ENCODE measurements around the gene HDAC9. TPM values are rescaled to one million over a fixed set of nuclear protein-coding genes. Genes with fewer than 3 reads are reported as not detected.
A peak's percentile ranks its signal among the peaks of the same experiment; 100 is the strongest.

Gene HDAC9
- total RNA-seq, 1 experiment from 2014 or later: 31.9 TPM

GRCh38 chr7:18532813-18533212 lies 37.3 kb downstream of the HDAC9 start:
- BruUV-seq (replicated peaks): no TSS peak
- H3K27me3 ChIP-seq (replicated peaks; ENCODE audit: insufficient read depth, low read depth, low read length, poor library complexity): no peaks in the 10 kb centered on the region
- no peak overlapping the region for H3K27ac ChIP-seq (ENCODE audit: low read depth, low read length, poor library complexity, severe bottlenecking)
- H3K9me3 ChIP-seq (ENCODE audit: low read depth, low read length, poor library complexity, severe bottlenecking): no peaks in the 10 kb centered on the region
- DNase-seq (ENCODE audit: low spot score): no peak
- TF ChIP-seq EZH2 (IDR thresholded peaks at IDR 0.05; ENCODE audit: borderline replicate concordance, low read depth, low read length, poor library complexity, severe bottlenecking): no peak
- TF ChIP-seq, protein P1, sequence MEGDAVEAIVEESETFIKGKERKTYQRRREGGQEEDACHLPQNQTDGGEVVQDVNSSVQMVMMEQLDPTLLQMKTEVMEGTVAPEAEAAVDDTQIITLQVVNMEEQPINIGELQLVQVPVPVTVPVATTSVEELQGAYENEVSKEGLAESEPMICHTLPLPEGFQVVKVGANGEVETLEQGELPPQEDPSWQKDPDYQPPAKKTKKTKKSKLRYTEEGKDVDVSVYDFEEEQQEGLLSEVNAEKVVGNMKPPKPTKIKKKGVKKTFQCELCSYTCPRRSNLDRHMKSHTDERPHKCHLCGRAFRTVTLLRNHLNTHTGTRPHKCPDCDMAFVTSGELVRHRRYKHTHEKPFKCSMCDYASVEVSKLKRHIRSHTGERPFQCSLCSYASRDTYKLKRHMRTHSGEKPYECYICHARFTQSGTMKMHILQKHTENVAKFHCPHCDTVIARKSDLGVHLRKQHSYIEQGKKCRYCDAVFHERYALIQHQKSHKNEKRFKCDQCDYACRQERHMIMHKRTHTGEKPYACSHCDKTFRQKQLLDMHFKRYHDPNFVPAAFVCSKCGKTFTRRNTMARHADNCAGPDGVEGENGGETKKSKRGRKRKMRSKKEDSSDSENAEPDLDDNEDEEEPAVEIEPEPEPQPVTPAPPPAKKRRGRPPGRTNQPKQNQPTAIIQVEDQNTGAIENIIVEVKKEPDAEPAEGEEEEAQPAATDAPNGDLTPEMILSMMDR (conservative IDR thresholded peaks at IDR 0.05; ENCODE audit: low read depth, low read length): no peak
- POLR2A ChIA-PET (ENCODE audit: low non-redundant PET): no interaction called here
- CTCF ChIA-PET: no interaction called here
- no peak overlapping the region for H3K4me3 ChIP-seq (ENCODE audit: low read depth, low read length, poor library complexity, severe bottlenecking)
- intact Hi-C loops (cut with micrococcal nuclease; ENCODE audit: unreplicated experiment): no loop called here
- peaks cover 26% of the 10 kb centered on the region for H3K4me1 ChIP-seq (ENCODE audit: insufficient read depth, low read length, poor library complexity, severe bottlenecking)
- no peaks in the 10 kb centered on the region for H3K36me3 ChIP-seq (ENCODE audit: insufficient read depth, low read length, poor library complexity, severe bottlenecking)

- no peak for DNase-seq (ENCODE audit: low spot score)
- no peaks in the 10 kb centered on the region for H3K9me3 ChIP-seq (ENCODE audit: low read depth, low read length, poor library complexity, severe bottlenecking)
- BruUV-seq (replicated peaks): no TSS peak
- H3K4me3 ChIP-seq (ENCODE audit: low read depth, low read length, poor library complexity, severe bottlenecking): no peak overlapping the region
- no peaks in the 10 kb centered on the region for H3K36me3 ChIP-seq (ENCODE audit: insufficient read depth, low read length, poor library complexity, severe bottlenecking)
- H3K27me3 ChIP-seq (replicated peaks; ENCODE audit: insufficient read depth, low read depth, low read length, poor library complexity): no peaks in the 10 kb centered on the region
- peaks cover 26% of the 10 kb centered on the region for H3K4me1 ChIP-seq (ENCODE audit: insufficient read depth, low read length, poor library complexity, severe bottlenecking)
- ChIA-PET CTCF (no interaction called here), POLR2A (ENCODE audit: low non-redundant PET) (no interaction called here)
- no peak for TF ChIP-seq EZH2 (IDR thresholded peaks at IDR 0.05; ENCODE audit: borderline replicate concordance, low read depth, low read length, poor library complexity, severe bottlenecking)
- TF ChIP-seq, protein P1 (conservative IDR thresholded peaks at IDR 0.05; ENCODE audit: low read depth, low read length): no peak
- H3K27ac ChIP-seq (ENCODE audit: low read depth, low read length, poor library complexity, severe bottlenecking): peak overlapping the region; percentile 13
- intact Hi-C loops (cut with micrococcal nuclease; ENCODE audit: unreplicated experiment): no loop called here
Measured at GRCh38 chr7:18534481-18534880, 38.9 kb downstream of the HDAC9 start.

DNA sequence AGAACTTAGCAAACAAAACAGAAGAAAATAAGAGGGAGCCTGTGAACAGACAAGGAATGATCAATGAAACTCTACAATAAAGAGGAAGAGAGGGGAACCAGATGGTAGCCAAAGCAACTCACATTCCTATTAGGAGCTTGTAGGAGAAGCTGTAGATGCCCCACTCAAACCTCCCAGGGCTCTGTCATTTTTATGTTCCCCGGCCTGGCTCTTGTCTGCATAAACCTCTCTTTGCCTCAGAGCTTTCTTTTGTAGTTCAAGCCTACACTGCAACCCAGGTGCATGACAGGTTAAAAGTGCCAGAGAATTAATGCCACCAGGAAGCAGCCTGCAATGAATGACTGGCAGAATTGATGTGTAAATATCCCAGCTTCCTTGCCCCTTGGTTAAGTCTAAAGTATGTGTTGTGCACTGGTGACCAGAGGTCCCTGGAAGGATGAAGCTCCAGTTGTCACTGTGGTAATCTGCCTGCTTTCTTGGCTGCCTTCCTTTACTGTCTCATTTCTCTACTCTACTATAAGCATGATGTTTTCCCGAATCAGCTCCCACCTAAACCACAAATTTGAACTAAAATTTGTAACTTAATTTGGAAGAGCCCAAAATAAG lies 40.4 kb downstream of the HDAC9 start:
- peaks cover 24% of the 10 kb centered on the region for H3K4me1 ChIP-seq (ENCODE audit: insufficient read depth, low read length, poor library complexity, severe bottlenecking)
- no peak for DNase-seq (ENCODE audit: low spot score)
- no peaks in the 10 kb centered on the region for H3K27me3 ChIP-seq (replicated peaks; ENCODE audit: insufficient read depth, low read depth, low read length, poor library complexity)
- H3K27ac ChIP-seq (ENCODE audit: low read depth, low read length, poor library complexity, severe bottlenecking): peak overlapping the region; percentile 9
- POLR2A ChIA-PET (ENCODE audit: low non-redundant PET): no interaction called here
- intact Hi-C loops (cut with micrococcal nuclease; ENCODE audit: unreplicated experiment): no loop called here
- H3K9me3 ChIP-seq (ENCODE audit: low read depth, low read length, poor library complexity, severe bottlenecking): no peaks in the 10 kb centered on the region
- H3K4me3 ChIP-seq (ENCODE audit: low read depth, low read length, poor library complexity, severe bottlenecking): no peak overlapping the region
- H3K36me3 ChIP-seq (ENCODE audit: insufficient read depth, low read length, poor library complexity, severe bottlenecking): no peaks in the 10 kb centered on the region
- BruUV-seq (replicated peaks): no TSS peak
- no peak for TF ChIP-seq EZH2 (IDR thresholded peaks at IDR 0.05; ENCODE audit: borderline replicate concordance, low read depth, low read length, poor library complexity, severe bottlenecking)
- TF ChIP-seq, protein P1 (conservative IDR thresholded peaks at IDR 0.05; ENCODE audit: low read depth, low read length): no peak
- CTCF ChIA-PET: interaction anchor here (0.7 kb wide), 1 partner anchor 35 kb away, joined by 7 read pairs; no protein-coding TSS in a partner anchor
